ENCODE measurements around the gene CMTM8.
A peak's percentile ranks its signal among the peaks of the same experiment; 100 is the strongest.

Gene CMTM8

DNA sequence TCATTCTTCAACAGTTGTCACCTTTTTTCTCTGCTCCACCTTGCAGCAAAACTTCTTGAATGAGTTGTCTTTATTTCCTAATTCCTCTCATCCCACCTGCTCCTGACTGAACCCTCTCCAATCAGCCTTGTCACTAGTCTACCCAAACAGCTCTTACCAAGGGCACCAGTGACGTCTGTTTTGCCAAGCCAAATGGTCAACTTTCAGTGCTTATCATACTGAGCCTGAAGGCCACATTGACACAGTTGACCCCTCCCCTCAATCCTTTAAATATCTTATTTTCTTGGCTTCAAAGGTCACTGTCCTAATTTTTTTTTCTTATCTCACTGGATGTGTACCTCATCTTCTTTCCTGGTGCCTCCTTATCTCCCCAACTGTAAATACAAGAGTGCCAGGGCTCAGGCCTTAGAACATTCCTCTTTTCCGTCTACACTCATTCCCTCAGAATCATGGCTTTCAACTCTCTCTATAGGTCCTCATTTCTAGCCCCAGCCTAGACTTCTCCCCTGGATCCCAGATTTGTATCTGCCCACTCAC, 43.2 kb downstream of the CMTM8 start:
- no peak for DNase-seq

DNA sequence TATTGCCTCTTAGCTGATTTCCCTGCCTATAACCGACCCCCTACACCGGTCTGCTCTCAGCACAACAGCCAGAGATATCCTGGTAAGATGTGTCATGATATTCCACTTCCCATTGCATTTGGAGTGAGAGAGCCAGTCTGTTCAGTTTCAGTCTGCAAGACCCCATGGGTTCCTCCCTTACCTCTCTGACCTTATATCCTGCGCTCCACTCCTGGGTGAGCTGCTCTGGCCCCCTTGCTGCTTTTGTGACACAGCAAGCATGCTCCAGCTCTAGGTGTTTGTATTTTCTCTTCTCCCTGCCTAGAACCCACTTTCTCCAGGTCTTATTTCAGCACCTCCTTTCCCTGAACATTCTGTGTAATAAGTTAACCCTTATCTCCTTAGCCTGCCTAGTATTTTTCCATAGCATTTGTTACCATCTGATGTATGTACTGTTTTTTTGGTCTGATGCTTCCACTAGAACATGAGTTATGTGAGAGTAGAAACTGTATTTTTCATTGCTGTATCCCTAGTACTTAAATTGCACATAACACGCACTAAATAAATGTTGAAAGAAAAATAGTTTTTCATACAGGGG, 44.2 kb downstream of the CMTM8 start:
- no peak for DNase-seq

DNA sequence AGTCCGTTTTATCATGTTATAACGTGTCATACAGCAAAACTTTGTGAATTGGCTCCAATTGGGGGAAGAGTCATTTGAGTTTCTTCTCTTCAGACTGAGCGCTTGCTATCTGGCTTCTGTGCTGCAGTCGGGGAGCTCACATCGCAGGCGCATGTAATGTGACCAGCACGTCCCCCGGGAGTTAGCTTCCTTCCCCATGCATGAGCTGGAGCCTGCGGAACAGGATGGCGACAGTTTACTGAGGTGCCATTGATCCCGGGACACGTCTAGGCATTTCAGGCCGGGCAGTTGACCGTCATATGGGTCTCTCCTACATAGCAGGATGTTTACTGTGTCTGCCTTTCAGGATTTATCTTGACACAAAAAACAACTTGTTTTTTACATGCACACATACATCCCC, 44.8 kb downstream of the CMTM8 start:
- DNase-seq, result peak; percentile 3

DNA sequence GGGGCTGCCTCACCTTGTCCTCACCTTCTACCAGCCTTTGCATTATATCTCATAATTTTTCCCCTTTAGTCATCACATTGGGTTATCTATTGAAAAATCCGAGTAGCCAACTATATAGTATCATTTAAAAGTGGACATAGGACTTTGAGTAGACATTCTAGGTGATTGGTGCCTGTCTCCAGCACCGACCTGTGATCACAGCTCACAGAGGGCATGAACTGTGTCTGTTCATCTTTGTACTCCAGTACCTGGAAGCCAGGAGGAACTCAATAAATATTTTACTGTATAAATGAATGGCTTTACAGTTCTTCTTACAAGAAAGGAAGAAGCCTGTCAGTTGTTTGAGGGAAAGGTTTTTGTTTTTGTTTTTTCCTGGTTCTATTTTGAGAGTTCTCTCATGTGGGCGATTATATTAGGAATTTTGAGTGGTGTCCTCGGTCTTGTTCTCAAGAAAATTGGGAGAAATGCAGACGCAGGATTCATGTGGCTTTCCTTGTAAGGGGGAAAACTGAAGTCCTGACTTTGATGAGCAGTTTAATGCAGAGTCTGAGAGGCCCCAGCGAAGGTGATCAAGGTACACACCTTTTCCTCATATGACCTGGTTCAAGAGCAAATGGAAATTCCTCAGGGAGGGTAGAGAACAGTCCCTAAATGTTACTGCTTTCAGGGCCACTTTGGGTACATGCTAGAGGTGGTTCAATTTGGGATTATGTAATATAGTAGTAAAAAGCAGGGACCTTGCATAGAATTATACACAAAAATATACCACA, 46.1 kb downstream of the CMTM8 start:
- no peak for DNase-seq

DNA sequence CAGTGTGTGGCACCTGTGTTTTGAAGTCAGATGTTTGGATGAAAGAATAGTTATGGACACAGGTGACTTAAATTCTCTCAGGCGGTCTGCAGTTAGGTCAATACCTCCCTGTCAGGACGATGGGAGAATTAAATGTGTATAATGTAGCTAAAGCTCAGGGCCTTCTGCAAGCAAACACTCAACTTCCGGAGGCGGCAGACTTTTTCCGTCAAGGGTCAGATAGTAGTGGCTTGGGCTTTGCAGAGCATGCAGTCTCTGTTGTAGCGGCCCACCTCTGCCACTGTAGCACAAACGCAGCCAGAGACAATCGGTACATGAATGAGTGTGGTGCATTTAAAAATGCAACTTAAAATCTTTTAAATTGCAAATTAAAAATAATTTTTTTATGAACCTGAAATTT, 47.4 kb downstream of the CMTM8 start:
- DNase-seq, result no peak

DNA sequence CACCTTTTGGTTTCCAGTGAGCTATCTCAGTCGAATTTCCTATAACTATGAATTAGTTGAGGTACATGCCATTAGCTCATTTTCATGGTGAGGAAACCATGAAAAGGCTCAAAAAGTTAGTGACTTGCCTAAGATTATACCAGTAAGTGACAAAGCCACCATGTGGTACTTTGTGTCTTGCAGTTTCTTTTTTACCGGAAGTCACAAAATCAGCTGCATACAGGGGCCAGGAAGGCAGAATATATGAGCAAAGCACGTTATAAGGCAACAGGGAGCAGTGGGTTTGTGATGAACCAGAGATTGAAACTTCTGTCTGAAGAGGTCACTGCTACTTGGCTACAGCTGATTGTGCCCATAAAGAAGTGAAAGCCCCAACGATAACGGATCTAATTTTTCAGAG, 50.3 kb downstream of the CMTM8 start:
- DNase-seq, result no peak

DNA sequence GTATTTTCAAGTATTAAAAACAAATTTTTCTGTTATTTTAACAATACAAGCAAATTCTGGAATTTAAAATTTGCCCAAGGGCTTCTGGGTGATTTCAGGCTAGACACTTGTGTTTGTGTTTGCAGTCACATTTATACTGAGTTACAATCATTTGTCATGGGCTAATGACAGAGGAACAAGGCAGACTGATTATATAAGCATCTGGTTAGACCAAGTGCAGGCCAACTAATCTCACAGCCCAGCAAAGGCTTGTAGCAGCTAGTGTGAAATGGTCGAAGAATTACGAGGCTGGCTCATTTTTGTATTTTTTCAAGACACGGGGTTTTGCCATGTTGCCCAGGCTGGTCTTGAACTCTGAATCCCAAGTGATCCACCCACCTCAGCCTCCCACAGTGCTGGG, 52.1 kb downstream of the CMTM8 start:
- no peak for DNase-seq

DNA sequence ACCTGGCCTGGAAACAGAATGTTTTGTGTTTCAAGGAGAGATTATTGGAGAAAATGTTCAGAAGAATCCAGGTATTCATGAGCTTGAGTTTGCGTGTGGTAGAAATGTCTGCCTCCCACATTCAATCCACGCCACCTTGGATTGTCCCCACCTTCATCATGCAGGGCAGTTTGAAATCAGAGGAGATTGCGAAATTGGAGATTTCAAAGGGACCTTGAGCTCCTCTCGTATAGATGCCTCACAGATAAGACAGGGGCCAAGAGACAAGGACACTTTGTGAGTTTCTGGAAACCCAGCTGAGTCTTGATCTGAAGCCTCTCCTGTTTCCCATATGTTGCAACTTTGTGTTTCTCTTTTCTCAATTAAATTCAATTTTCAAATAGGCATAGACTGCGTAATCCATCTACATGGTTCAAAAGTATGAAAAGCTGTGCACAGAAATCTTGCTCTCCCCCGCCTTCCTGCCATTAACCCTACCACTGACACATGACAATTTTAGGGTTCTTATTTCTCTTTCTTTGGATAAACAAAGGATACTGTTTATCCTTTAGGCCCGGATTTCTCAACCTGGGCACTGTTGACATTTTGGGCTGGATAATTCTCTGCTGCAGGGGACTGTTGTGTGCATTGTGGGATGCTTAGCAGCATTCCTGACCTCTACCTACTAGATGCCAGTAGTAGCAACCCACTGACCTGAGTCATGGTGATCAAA, 53.8 kb downstream of the CMTM8 start:
- no peak for DNase-seq

DNA sequence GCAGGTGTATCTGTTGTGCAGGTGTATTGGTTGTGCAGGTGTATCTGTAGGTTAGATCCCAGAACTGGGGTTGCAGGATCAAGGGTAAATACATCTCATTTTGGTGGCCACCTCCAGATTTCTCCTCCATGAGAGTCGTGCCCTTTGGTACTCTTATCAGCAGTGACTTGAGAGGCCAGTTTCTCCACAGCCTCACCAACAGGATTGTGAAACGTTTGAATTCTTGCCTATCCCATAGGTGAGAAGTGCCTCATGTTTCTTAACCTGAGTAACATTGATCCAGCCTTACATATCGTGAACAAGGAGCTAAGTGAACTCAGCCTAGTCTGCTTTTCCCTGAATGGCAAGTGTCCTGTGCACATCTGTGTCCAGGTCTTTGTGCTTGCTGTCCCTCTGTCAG, 55.4 kb downstream of the CMTM8 start:
- DNase-seq, result no peak

DNA sequence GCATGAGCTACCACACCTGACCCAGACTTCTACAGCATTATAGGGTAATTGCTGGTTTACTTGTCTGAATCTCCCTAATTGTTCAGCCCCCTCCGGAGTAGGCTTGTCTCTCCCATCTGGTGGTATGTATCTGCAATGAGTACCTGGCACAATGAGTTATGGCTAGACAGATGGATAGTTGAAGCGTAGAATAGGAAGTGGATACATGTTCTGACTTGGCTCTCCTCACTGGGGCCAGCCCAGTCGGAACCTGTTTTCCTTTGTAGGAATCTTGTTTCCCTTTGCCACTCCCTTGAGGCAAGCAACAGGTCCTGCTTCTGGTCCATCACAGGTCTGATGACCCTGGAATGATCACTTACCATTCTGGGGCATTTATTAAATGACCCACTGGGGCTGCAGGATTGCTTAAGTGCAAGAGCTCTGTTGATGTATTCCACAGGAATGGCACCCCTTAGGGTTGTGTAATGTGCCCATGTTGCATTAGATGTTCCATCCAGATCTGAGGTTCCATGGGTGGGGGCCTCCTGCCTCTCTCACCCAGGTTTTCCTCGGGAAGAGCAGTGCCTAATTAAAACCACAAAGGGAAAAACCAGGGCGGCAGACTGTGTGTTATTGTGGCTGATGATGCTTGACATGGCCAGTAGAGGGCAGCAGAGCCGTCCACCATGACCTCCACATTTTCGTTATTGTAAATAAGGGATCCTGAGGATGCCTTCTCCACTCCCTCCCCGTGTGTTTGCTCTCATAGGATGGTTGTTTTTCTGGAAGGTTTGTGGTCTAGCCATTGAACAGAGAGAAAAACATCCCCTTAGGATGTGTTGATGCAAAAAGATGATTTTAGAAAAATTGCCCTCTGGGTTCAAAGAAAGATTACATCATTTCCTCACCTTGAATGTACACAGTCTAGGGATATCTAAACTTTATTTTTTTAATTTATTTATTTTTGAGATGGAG, 58.0 kb downstream of the CMTM8 start:
- DNase-seq, result no peak

DNA sequence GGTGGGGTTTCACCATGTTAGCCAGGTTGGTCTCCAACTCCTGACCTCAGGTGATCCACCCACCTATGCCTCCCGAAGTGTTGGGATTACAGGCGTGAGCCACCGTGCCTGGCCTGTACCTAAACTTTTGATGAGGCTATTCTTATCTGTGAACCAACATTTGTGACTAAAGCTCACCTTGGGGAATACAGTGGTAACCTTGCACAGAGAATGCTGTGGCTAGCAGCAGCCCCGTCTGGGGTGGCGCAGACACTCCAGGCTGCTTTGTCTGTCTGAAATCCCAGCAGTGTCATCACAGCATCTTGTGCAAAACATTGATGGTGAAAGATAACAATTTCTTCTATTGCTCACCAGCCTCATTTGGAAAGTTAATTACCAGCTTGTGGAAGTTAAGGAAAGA, 58.9 kb downstream of the CMTM8 start:
- no peak for DNase-seq

DNA sequence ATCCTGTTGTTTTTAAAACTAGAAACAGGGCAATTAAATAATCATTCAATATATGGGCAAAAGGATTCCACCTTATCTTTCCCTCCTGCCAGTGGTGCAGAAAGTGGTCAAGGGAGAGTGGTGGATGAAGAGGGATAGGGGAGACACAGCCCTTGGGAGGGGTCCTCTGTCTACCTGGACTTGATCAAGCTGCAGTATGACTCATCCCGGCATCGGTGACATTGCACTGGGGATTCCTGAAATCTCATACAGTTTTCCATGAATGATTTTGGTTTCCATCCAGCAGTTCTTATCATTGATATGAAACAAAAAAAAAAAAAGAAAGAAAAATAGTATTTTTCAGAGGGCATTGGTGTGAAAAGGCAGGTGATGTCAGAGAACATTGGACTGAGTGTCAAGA, 62.9 kb downstream of the CMTM8 start:
- no peak for DNase-seq

DNA sequence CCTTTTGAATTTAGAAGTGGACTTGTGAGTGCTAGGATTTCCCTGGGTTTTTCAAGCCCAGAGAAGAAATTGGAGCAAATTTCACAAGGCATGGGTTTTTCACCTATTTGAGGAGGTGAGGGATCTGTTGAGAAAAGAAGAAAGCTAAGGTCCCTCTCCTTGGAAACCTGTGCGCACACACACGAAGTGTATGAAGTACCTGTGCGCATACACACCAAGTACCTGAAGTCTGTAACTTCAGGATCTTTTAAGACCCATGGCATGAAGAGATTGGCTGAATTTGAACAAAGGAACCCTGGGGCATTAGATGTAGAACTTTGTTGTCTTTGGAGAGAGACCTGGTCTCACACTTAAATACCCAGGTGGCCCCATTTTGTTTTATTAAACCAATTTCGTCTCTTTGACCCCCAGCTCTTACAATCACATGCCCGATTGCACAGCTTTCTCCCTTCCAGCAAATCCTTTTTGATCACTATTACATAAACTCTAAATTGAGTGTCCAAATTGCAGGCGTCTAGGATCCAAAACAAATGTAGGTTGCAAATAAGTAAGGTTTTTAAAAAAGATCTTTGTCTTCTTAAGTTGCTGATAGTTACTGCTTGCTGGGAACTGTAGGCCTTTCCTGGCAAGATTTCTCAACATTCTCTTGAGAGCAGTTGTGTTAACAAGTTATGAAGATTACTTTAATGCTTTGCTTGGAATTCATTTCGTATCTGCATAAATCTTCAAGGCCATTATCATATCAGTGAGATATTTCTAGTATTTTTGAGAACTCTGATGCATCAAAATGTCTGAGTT, 64.3 kb downstream of the CMTM8 start:
- DNase-seq, result no peak

DNA sequence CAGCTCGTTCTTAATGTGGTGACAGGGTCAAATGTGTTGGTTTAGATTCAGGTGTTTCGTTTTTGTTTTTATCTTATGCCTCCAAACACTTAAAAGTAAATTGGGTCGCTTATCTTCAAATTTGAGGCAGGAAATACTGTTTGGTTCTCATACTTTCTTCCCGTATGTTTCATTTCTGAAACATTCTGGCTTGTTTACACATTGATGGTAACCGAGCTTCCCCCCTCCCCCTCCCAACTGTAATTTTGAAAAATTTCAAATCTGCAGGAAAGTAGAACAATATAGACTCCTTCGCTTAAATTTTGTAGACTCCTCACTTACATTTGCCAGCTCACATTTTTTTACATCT, 64.9 kb downstream of the CMTM8 start:
- DNase-seq, result no peak

DNA sequence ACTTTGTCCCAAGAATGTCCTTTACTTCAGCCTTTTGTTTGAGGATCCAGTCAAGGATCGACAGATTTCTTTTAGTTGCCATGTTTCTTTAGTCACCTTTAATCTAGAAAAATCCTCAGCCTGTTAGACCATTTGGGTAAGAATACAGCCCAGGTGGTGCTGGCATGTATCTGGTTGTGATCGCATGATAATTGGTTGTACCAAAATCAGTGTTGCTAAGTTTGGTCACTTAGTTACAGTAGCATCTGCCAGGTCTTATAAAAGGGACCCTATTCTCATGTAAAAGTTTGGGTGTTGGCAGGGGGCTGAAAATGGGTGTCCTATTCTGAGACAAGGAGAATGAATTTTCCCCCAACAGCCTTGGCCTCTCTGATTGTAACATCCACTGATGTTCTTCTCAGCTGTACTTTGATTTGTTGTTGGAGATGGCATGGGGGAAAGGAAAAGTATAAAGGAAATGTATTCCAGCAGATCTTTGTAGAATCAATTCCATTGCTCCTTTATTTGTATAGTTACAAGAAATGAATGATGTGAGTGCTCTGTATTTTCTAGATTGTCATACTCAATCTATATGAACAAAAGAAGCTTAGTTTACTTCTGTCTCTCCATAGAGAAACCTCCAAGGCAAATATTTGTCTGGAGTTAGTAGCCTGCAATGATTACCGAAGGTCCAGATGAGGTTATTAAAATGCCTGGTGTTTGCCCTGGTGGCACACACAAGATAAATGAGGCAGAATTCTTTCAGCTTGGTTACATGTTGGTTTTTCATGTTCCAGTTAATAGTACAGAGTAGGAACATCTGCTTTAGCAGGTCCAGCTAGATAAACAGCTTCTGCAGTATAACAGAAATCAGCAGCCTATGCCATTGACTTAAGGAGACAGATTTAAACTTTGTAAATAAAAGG, 65.7 kb downstream of the CMTM8 start:
- DNase-seq, result peak; percentile 69

DNA sequence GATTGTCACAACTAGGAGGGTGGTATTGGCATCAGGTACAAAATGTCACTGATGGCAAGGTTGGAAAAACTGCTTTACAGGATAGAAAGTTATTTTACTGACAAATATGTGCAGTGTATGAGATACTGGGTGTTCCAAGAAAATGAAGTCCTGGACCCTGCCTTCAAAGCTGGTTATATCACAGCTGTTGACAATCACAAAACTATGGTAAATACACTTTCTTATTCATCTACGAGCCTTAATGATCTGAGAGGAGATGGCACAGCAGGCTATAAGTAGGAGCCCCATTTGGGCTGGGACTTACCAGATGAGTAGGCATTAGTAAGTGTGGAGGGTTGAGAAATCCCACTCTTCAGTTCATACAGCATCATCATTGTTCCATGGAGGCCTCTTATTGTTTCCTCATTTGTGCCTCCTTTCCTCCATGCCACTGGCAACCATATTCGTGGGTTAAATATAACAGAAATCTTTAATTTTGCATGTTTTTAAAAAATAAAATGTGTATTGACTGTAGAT, 66.9 kb downstream of the CMTM8 start:
- DNase-seq, result no peak

DNA sequence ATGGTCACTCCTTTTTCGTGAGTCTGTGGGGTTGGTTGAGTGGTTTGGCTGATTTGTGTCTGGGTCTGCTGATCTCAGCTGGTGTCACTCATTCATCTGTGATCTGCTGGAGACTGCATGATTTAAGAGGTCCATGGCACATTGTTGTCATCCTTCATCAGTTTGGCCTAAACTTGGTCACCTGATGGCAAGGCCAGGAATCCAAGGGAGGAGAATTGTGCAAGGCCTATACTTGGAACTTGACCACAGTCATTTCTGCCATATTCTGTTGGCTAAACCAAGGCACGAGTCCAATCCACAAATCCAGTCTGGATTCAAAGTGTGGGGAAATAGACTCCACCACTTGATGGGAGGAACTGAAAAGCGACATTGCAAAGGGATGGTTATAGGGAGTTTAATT, 67.6 kb downstream of the CMTM8 start:
- no peak for DNase-seq

DNA sequence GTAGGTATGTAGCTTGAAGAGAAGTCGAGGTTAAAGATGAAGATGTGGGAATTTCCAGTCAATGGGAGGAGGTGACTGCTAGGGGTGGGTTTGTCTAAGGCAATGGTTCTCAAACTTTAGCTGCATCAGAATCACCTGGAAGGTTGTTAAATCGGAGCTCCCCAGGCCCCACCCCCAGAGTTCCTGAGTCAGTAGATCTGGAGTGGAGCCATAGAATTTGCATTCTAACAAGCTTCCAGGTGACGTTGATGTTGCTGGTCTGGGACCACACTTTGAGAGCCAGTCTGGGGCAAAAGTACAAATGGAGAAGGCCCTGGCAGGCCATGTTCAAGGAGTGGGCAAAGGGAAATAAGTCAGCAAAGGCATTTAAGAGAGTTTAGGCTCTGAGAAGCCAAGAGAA, 69.1 kb downstream of the CMTM8 start:
- no peak for DNase-seq

DNA sequence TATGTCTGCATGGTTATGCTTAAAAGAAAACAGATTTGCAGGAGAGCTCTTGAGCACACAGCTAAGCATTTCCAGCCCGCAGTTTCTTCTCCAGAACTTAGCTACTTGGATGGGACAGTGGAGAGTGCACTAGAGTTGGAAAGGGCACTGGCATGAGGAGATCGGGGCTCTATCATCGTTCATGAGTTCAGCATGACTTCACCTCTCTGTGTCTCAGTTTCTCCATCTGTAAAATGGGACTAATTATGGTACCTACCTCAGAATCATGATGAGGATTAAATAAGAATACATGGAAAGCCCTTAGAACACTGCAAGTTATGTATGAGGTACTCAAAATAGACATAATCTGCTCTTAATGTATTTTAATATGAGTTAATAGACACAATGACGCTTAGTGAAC, 69.9 kb downstream of the CMTM8 start:
- no peak for DNase-seq

DNA sequence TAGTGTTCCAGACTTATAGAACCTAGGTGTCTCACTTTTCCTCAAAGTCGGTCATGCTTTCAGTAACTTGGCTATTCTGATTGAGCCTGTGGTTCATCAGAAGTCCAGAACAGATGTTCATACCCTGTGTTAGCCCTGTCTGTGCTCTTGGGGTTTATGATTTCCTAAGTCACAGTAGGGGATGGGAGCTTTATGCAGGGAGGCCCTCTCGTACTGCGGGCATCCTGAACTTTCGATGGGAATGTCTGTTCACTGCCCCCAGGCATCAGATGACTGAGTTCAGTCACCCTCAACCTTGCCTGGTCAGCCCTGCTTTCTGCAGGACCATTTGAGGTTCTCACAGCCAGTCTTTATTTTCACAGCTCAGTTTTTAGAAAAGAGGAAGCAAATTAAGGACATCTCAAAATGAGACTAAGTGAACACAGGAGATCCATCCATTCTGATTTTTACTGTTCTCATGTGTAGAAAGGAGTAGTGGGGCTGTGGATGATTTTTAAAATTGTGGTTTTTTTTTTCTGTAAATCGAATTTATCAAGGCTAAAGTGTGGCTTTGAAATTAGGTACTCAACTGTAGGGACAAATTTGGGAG, 71.3 kb downstream of the CMTM8 start:
- DNase-seq, result no peak
